H1 (cell line): ENCODE results near the gene LPIN2. TPM values are rescaled to one million over a fixed set of nuclear protein-coding genes. Genes with fewer than 3 reads are reported as not detected.

Source experiments
- ASH2L ChIP-seq: fragments of 200-600, 300-600 bp; sonication (generic); IDR thresholded peaks from one replicate; pipeline ENCODE4 v1.7.1; 2017; ENCODE audit warnings: low read length
- EGR1 ChIP-seq: IDR thresholded peaks from 2 replicates; pipeline ENCODE4 v1.6.1; 2011; ENCODE audit warnings: low read depth, low read length, borderline replicate concordance
- HDAC6 ChIP-seq: IDR thresholded peaks from one replicate; pipeline ENCODE4 v1.7.1; 2012; ENCODE audit warnings: low read depth, mild to moderate bottlenecking, inconsistent platforms, low read length, moderate library complexity
- MAFK ChIP-seq: IDR thresholded peaks from 2 replicates; pipeline ENCODE4 v1.6.1; 2012; ENCODE audit warnings: low read depth, mild to moderate bottlenecking, improper control_type of control experiment, low read length
- POLR2AphosphoS5 ChIP-seq: IDR thresholded peaks from 2 replicates; pipeline ENCODE4 v1.6.1; 2011; ENCODE audit warnings: low read depth, low read length
- RBBP5 ChIP-seq: IDR thresholded peaks from 2 replicates; pipeline ENCODE4 v1.7.1; 2012; ENCODE audit warnings: low read depth, mild to moderate bottlenecking, inconsistent platforms, low read length, moderate library complexity, borderline replicate concordance
- SP4 ChIP-seq: IDR thresholded peaks from 2 replicates; pipeline ENCODE4 v1.6.1; 2012; ENCODE audit warnings: low read length, inconsistent platforms
- polyA plus RNA-seq, 7 experiments: library from polyadenylated mRNA; depleted of rRNA in 3 of 7; stranded (reverse) in 5 of 7; unstranded in 2 of 7; fragments of >200 nt in 5 of 7; fragments of 200-250 nt in 2 of 7; gene quantifications; 1 replicate in 5 of 7; 2 replicates in 1 of 7; 4 replicates in 1 of 7; pipeline versions ENCODE4 v1.2.1 to v1.2.3, GENCODE V29; 2011 to 2013; ENCODE audit warnings: missing spikeins in 2 of 7, mixed read lengths in 2 of 7
- total RNA-seq: library from RNA; stranded (reverse); fragmentation: NEBNext Ultra II Directional; extraction: Animal tissue kit (Norgen Biotek cat#: 25700); gene quantifications from 2 replicates; pipeline ENCODE4 v1.2.1, GENCODE V29; 2021
- TF ChIP-seq, protein P1 (sequence below): IDR thresholded peaks from 2 replicates; pipeline ENCODE4 v1.6.1; 2012; ENCODE audit warnings: inconsistent platforms
- TF ChIP-seq, protein P2 (sequence below): IDR thresholded peaks from 2 replicates; pipeline ENCODE4 v1.6.1; 2011; ENCODE audit warnings: low read length, improper control_type of control experiment

Gene LPIN2
- total and polyA plus RNA-seq, 2 of the 8 experiments (the other 6 are each of a cell fraction or from before 2014, with no cell fraction given), result 7.4 to 14.2 TPM

DNA sequence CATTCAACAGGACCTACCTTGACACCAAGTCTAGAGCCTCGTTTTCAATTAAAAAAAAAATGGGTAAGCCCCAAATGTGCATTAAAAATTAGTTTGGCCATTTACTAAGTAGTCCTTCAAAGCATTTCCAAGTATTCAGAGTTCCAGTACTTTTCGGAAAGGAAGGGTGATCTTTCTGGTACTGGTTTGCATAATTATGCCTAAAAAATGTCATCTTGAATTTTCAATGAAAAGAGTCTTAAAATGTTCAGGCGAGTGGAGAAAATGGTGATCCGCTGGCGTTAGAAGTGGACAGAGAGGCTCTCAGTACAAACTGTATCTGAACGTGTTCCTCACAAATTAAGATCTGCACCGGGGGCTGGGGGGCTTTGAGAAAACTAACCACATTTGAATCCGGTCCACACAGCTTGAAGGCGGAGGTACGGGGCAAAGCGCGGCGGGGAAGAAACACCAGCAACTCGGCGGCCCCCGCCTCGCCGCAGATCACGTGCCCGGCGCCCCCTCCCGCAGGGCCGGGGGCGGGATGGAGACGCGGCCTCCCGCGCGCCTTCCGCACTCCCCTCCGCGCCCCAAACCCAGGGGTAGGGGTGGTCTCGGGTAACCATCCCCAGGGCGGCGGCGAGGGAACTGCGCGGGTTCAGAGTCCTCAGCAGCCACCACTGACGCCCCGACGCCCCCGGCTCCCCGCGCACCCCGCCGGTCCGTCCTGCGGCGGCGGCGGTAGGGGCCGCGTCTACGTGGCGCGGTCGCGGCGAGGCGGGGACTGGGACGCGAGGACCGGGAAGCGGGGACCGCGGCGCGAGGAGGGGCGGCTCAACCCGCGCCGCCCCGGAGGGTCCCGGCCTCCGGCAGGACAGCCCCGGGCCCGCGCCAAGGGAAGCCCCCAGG is 564 bp downstream of the LPIN2 start (continued):
- TF ChIP-seq, protein P1, sequence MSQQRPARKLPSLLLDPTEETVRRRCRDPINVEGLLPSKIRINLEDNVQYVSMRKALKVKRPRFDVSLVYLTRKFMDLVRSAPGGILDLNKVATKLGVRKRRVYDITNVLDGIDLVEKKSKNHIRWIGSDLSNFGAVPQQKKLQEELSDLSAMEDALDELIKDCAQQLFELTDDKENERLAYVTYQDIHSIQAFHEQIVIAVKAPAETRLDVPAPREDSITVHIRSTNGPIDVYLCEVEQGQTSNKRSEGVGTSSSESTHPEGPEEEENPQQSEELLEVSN, result peak; percentile 24; the same call in 1 of the 2 replicates
- TF ChIP-seq SP4 (no peak), EGR1 (peak; percentile 76), POLR2AphosphoS5 (0 out of 2 replicates have a peak, but pooled peaks have one; percentile 4), ASH2L (peak; percentile 70), RBBP5 (no peak), HDAC6 (no peak), MAFK (no peak)
- TF ChIP-seq, protein P2, sequence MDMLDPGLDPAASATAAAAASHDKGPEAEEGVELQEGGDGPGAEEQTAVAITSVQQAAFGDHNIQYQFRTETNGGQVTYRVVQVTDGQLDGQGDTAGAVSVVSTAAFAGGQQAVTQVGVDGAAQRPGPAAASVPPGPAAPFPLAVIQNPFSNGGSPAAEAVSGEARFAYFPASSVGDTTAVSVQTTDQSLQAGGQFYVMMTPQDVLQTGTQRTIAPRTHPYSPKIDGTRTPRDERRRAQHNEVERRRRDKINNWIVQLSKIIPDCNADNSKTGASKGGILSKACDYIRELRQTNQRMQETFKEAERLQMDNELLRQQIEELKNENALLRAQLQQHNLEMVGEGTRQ, result peak; percentile 66
